T follicular helper cell (primary cell): ENCODE data around the gene REG3A.

Source experiments
- DNase-seq: peaks from one replicate; pipeline ENCODE4 v3.0.0-alpha.2; 2020; ENCODE audit warnings: low read depth

REG3A gene

GRCh38 chr2:79120194-79120713 is 39.3 kb downstream of the REG3A start, which contains the start of gene REG1A:
Gene REG1A (plus strand): TSS chr2:79120488. CDS start chr2:79120862, 374 bp downstream.
- DNase-seq, result no peak

DNA sequence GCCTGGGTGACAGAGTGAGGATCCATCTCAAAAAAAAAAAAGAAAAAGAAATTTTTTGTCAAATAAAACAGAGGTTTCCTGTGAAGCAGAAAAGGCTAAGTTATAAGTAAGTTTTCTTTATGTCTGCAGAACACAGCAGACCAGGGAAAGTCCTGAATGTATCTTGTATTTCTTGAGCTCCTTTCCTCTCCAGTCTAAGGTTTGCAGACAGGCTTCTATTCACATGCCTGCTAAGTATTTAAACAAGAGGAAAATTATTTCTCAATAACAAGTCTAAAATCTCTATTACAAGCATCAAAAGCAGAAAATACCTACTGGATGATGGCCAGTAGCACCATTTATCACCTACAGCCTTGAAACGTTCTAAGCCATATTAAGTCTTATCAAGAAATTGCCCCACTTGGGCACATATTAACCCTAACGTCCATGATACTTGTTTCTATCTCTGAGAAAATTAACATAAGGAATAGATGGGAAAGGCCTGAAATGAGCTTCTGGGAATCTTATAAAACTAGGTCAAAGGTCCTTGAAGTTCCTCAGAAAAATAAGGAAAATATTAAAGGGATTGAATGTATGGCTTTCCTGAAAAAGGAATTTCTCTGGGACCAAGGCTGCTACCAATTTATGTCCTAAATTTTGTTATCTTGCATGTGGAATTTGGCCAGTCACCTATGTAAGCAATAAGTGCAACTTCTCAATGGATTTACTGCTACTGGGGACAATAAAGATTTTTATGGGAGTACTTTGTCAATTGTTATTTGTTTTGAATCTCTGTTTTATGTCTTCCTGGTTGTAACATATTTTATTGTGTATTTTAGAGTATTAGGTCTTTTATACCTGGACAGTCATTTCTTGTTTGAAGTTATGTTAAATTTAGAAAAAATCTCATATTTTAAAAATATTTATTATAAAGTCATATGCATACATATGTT is 42.3 kb downstream of the REG3A start:
- no peak for DNase-seq

DNA sequence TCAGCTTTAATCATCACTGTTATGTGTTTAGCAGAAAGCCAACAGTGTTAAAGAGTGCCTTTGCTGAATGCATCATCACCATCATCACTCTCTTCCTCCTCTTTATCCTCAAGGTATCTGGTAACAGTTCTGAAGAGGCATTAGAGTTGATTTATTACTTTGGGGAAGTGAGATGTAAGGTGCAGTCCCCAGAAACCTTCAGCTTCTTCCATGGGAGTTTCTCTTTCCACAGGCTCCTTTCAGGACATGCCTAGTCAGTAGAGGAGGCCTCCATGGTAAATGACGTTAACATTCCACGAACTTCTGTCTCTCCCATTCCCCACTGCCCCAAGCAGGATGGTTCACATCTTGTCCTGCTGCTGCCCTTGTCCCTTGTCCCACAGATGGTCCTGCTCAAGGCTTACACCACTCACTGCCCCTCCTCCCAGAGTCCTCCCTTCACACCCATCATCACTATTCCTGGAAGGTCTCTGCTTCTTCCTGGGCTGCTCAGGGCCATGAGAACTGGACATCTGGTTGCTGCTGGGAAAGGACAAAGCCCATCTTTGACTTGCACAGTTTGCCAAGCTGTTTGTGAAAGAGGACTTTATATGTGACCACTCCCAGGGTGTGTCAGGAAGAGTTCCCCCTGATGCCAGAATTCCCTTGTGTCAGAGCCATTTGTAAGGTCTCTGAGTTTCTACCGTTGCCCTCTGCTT is 44.6 kb downstream of the REG3A start:
- no peak for DNase-seq

DNA sequence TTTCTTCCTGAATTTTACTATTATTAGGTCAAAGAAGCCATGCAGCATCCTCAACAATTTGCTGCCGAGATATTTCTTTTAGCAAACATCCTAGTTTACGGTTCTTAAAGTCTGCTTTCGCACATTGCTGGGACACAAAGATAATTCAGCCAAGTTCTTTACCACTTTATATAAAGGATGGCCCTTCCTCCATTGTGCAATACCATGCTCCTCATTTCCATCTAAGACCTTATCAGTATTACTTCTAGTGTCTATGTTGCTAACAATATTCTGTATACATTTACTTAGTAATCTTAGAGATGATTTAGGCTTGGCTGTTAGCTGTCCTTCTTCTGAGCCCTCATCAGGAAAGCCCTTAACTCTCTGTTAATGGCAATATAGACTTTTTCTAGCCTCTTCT is 47.3 kb downstream of the REG3A start:
- no peak for DNase-seq
